Vagina (tissue), 2 donors: ENCODE results near the gene ABLIM1.

ENCODE experiments used
- CTCF ChIP-seq, 3 experiments: fragments of 450-650 bp in 2 of 3; fragments of 200-600 bp in 1 of 3; sonication (generic) in 1 of 3; IDR thresholded peaks; one replicate each; pipeline ENCODE4 v1.5.1; 2017 to 2019; ENCODE audit warnings: antibody characterized with exemption in 3 of 3, mild to moderate bottlenecking in 2 of 3, moderate library complexity in 2 of 3
- POLR2A ChIP-seq, 2 donors: fragments of 450-650 bp; IDR thresholded peaks; one replicate each; pipeline ENCODE4 v1.6.1; 2017; ENCODE audit warnings: antibody characterized with exemption in 2 of 2, mild to moderate bottlenecking in 2 of 2, moderate library complexity in 2 of 2

DNA sequence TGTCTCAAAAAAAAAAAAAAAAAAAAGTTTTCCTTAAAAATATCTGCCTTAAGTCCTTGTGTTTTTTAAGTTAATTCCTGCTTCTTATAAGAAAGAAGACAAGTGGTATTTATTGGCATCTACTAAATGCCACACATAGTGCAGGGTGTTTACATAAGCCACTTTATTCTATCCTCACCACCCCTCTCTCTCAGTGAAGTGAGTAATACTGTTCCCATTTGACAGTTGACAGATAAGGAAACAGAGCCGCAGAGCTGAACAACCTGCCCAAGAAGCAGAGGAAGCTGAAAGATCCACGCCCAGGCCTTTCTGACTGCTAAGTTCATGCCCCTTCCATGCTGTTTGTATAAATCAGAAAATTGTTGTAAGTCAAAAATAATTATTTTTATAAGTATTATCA, 54.1 kb downstream of the ABLIM1 start:
- no peak for TF ChIP-seq CTCF (IDR thresholded peaks at IDR 0.05)
- TF ChIP-seq POLR2A (IDR thresholded peaks at IDR 0.05): no peak
